Fibroblast of lung (primary cell): ENCODE measurements around the gene KHK. TPM values are rescaled to one million over a fixed set of nuclear protein-coding genes. Genes with fewer than 3 reads are reported as not detected.

Source experiments
- DNase-seq, 2 donors: peaks; one replicate each; pipeline versions ENCODE4 v3.0.0 to v3.0.0-alpha.2; 2010; ENCODE audit warnings: low read depth in 2 of 2
- H2AFZ ChIP-seq: 2 replicates; pipeline ENCODE4 v1.5.1; 2012; ENCODE audit warnings: low read length, control low read depth, inconsistent platforms
- H3K27ac ChIP-seq: 2 replicates; pipeline ENCODE4 v1.5.1; 2011; ENCODE audit warnings: low read length, control low read depth; ENCODE audit not compliant: insufficient read depth
- H3K27me3 ChIP-seq: 2 replicates; pipeline ENCODE4 v1.5.1; 2011; ENCODE audit warnings: mild to moderate bottlenecking, low read length; ENCODE audit not compliant: control insufficient read depth, insufficient read depth
- H3K36me3 ChIP-seq: 2 replicates; pipeline ENCODE4 v1.5.1; 2011; ENCODE audit warnings: low read length; ENCODE audit not compliant: control insufficient read depth, insufficient read depth
- H3K4me1 ChIP-seq: 2 replicates; pipeline ENCODE4 v1.5.1; 2011; ENCODE audit warnings: low read length; ENCODE audit not compliant: control insufficient read depth, insufficient read depth; ENCODE audit errors: extremely low read depth
- H3K4me2 ChIP-seq: 2 replicates; pipeline ENCODE4 v1.5.1; 2011; ENCODE audit warnings: low read length, control low read depth; ENCODE audit not compliant: insufficient read depth; ENCODE audit errors: extremely low read depth
- H3K4me3 ChIP-seq, 4 experiments: fragments of 200-600 bp in 1 of 4; sonication (generic) in 1 of 4; replicated peaks in 1 of 4; 2 replicates each; pipeline ENCODE4 v1.5.1; 2011 to 2016; ENCODE audit warnings: low read length in 4 of 4, low read depth in 3 of 4, mild to moderate bottlenecking in 3 of 4, control low read depth in 2 of 4, inconsistent platforms in 1 of 4, mixed read lengths in 1 of 4; ENCODE audit not compliant: insufficient read depth in 1 of 4; ENCODE audit errors: control extremely low read depth in 1 of 4
- H3K79me2 ChIP-seq: 2 replicates; pipeline ENCODE4 v1.5.1; 2012; ENCODE audit warnings: mild to moderate bottlenecking, low read length, inconsistent platforms; ENCODE audit not compliant: control insufficient read depth, insufficient read depth
- H3K9ac ChIP-seq: 2 replicates; pipeline ENCODE4 v1.5.1; 2011; ENCODE audit warnings: mild to moderate bottlenecking, low read length, control low read depth; ENCODE audit not compliant: insufficient read depth
- H3K9me3 ChIP-seq: 2 replicates; pipeline ENCODE4 v1.5.1; 2012; ENCODE audit warnings: low read depth, low read length; ENCODE audit not compliant: control insufficient read depth, insufficient read depth
- H4K20me1 ChIP-seq: 2 replicates; pipeline ENCODE4 v1.5.1; 2011; ENCODE audit warnings: low read length; ENCODE audit not compliant: control insufficient read depth, insufficient read depth; ENCODE audit errors: extremely low read depth
- CTCF ChIP-seq, 2 donors: IDR thresholded peaks in 1 of 2; conservative IDR thresholded peaks in 1 of 2; 1 replicate in 1 of 2; 2 replicates in 1 of 2; pipeline ENCODE4 v1.5.1; 2011 to 2012; ENCODE audit warnings: low read length in 2 of 2, control low read depth in 1 of 2, inconsistent platforms in 1 of 2, low read depth in 1 of 2, mild to moderate bottlenecking in 1 of 2
- EZH2 ChIP-seq: IDR thresholded peaks from 2 replicates; pipeline ENCODE4 v1.5.1; 2012; ENCODE audit warnings: low read length, control low read depth, mild to moderate bottlenecking; ENCODE audit errors: missing control alignments
- polyA plus RNA-seq, 2 donors: library from polyadenylated mRNA; depleted of rRNA in 1 of 2; stranded (reverse) in 1 of 2; unstranded in 1 of 2; fragments of >200 nt; gene quantifications; 2 replicates each; pipeline ENCODE4 v1.2.1, GENCODE V29; 2011 to 2012; ENCODE audit warnings: missing spikeins in 1 of 2
- total RNA-seq: library from RNA; depleted of rRNA; stranded (reverse); fragments of >200 nt; gene quantifications from 2 replicates; pipeline ENCODE4 v1.2.1, GENCODE V29; 2014

The KHK gene
- total and polyA plus RNA-seq, 2 donors (not counting 1 experiment from before 2014, with no cell fraction given) = 0.17 to 1.3 TPM

- peaks cover 3% of the 10 kb centered on the region for H3K4me1 ChIP-seq
- H2AFZ ChIP-seq = no peak overlapping the region
- H3K79me2 ChIP-seq = no peaks in the 10 kb centered on the region
- TF ChIP-seq EZH2 = no peak
- TF ChIP-seq CTCF (conservative IDR thresholded peaks at IDR 0.05 in 1 of 2, IDR thresholded peaks at IDR 0.05 in 1 of 2; ENCODE audit: low read depth in 1 of 2, low read length in 2 of 2) = no peak
- H3K9me3 ChIP-seq = no peaks in the 10 kb centered on the region
- no peak for DNase-seq
- H3K27me3 ChIP-seq = no peaks in the 10 kb centered on the region
- H3K27ac ChIP-seq = no peak overlapping the region
- H3K4me3 ChIP-seq = no peak overlapping the region
- H3K36me3 ChIP-seq = peaks cover 2% of the 10 kb centered on the region
- no peak overlapping the region for H3K4me2 ChIP-seq
- no peak overlapping the region for H3K9ac ChIP-seq
- H4K20me1 ChIP-seq = no peaks in the 10 kb centered on the region
These were observed 2.1 kb downstream of the KHK start for GRCh38 chr2:27088634-27089033.

- Histone ChIP-seq H3K4me3 (no peak overlapping the region), H2AFZ (no peak overlapping the region), H3K79me2 (no peaks in the 10 kb centered on the region), H3K9ac (no peak overlapping the region), H4K20me1 (no peaks in the 10 kb centered on the region), H3K4me1 (peaks cover 3% of the 10 kb centered on the region), H3K4me2 (no peak overlapping the region), H3K36me3 (peaks cover under 1% of the 10 kb centered on the region), H3K9me3 (no peaks in the 10 kb centered on the region), H3K27me3 (no peaks in the 10 kb centered on the region), H3K27ac (no peak overlapping the region)
- TF ChIP-seq CTCF (conservative IDR thresholded peaks at IDR 0.05 in 1 of 2, IDR thresholded peaks at IDR 0.05 in 1 of 2; ENCODE audit: low read depth in 1 of 2, low read length in 2 of 2) = no peak
- DNase-seq = no peak
These were observed 2.8 kb downstream of the KHK start for GRCh38 chr2:27089111-27089954.

- Histone ChIP-seq H3K79me2 (no peaks in the 10 kb centered on the region), H3K4me2 (no peak overlapping the region), H2AFZ (no peak overlapping the region), H3K27me3 (no peaks in the 10 kb centered on the region), H3K36me3 (no peaks in the 10 kb centered on the region), H3K9me3 (no peaks in the 10 kb centered on the region), H3K4me1 (no peaks in the 10 kb centered on the region), H4K20me1 (no peaks in the 10 kb centered on the region), H3K27ac (no peak overlapping the region), H3K9ac (no peak overlapping the region), H3K4me3 (no peak overlapping the region)
- no peak for DNase-seq
- TF ChIP-seq CTCF (conservative IDR thresholded peaks at IDR 0.05 in 1 of 2, IDR thresholded peaks at IDR 0.05 in 1 of 2; ENCODE audit: low read depth in 1 of 2, low read length in 2 of 2) (no peak), EZH2 (no peak)
These were observed 5.4 kb downstream of the KHK start for GRCh38 chr2:27091746-27092695.
